GM12873 (cell line): Measurements from ENCODE around the gene REXO4.

Source experiments
- CTCF ChIP-seq: IDR thresholded peaks from 2 replicates; pipeline ENCODE4 v1.5.1; 2012; ENCODE audit warnings: low read depth, mild to moderate bottlenecking, moderate library complexity, low read length, control low read depth; ENCODE audit not compliant: insufficient read depth; ENCODE audit errors: missing control alignments

The REXO4 gene

GRCh38 chr9:133393399-133393798 is 24.4 kb downstream of the REXO4 start:
- TF ChIP-seq CTCF, result no peak

GRCh38 chr9:133390713-133391112 is 27.1 kb downstream of the REXO4 start:
- TF ChIP-seq CTCF, result no peak

GRCh38 chr9:133389562-133389961 is 28.2 kb downstream of the REXO4 start:
- TF ChIP-seq CTCF, result no peak

- TF ChIP-seq CTCF, result no peak
Measured at GRCh38 chr9:133389025-133389557, 28.7 kb downstream of the REXO4 start.

GRCh38 chr9:133387680-133388079 is 30.1 kb downstream of the REXO4 start:
- no peak for TF ChIP-seq CTCF

- TF ChIP-seq CTCF, result no peak
Measured at GRCh38 chr9:133386338-133386737, 31.5 kb downstream of the REXO4 start.

GRCh38 chr9:133385452-133385851 is 32.4 kb downstream of the REXO4 start:
- TF ChIP-seq CTCF, result no peak
